Measurements from ENCODE around the gene ASZ1.

The ASZ1 gene

GRCh38 chr7:117338020-117338419, 89.3 kb downstream of the ASZ1 start:
- DNase-seq (ENCODE audit: low read depth in 2 of 2): no peak

GRCh38 chr7:117333168-117333567, 94.1 kb downstream of the ASZ1 start:
- DNase-seq (ENCODE audit: low read depth in 2 of 2): no peak

- no peak for DNase-seq (ENCODE audit: low read depth in 2 of 2)
Measured at GRCh38 chr7:117332031-117332430, 95.3 kb downstream of the ASZ1 start.

- no peak for DNase-seq (ENCODE audit: low read depth in 2 of 2)
Measured at GRCh38 chr7:117325836-117326235, 101.5 kb downstream of the ASZ1 start.

- DNase-seq (ENCODE audit: low read depth in 2 of 2): no peak
Measured at GRCh38 chr7:117324960-117325359, 102.3 kb downstream of the ASZ1 start.

GRCh38 chr7:117323851-117324711, 103.2 kb downstream of the ASZ1 start:
- no peak for DNase-seq (ENCODE audit: low read depth in 2 of 2)

GRCh38 chr7:117323305-117323850, 103.9 kb downstream of the ASZ1 start:
- no peak for DNase-seq (ENCODE audit: low read depth in 2 of 2)

- no peak for DNase-seq (ENCODE audit: low read depth in 2 of 2)
Measured at GRCh38 chr7:117322741-117323304, 104.5 kb downstream of the ASZ1 start, which contains the start of gene WNT2. Gene WNT2, minus strand, starts transcription at chr7:117323058. Its CDS starts 69 bp downstream, at chr7:117322989.

GRCh38 chr7:117320523-117320922, 106.8 kb downstream of the ASZ1 start:
- DNase-seq (ENCODE audit: low read depth in 2 of 2): no peak

GRCh38 chr7:117319181-117319580, 108.1 kb downstream of the ASZ1 start:
- no peak for DNase-seq (ENCODE audit: low read depth in 2 of 2)

- no peak for DNase-seq (ENCODE audit: low read depth in 2 of 2)
Measured at GRCh38 chr7:117313582-117313981, 113.7 kb downstream of the ASZ1 start.
